Hematopoietic multipotent progenitor cell treated with erythropoietin and hydrocortisone succinate and interleukin-3 and kit ligand, for 15 days (in vitro differentiated cells): ENCODE data around the gene ADCY5.
A peak's percentile ranks its signal among the peaks of the same experiment; 100 is the strongest.
"Not testable (repeated sequence)": the region's sequence is repeated elsewhere in the genome, so short reads cannot be mapped to it uniquely, and the experiment has no call there.

Source experiments
- DNase-seq: peaks from one replicate; pipeline ENCODE4 v3.0.0-alpha.2; 2015; ENCODE audit warnings: low spot score

Gene ADCY5

GRCh38 chr3:123448536-123449101 lies at the start of gene ADCY5:
Gene ADCY5, minus strand, starts transcription at chr3:123449090. Its CDS starts 545 bp downstream, at chr3:123448545.
- DNase-seq = no peak

GRCh38 chr3:123493912-123494311 lies 45.0 kb upstream of the ADCY5 start:
- no peak for DNase-seq

DNA sequence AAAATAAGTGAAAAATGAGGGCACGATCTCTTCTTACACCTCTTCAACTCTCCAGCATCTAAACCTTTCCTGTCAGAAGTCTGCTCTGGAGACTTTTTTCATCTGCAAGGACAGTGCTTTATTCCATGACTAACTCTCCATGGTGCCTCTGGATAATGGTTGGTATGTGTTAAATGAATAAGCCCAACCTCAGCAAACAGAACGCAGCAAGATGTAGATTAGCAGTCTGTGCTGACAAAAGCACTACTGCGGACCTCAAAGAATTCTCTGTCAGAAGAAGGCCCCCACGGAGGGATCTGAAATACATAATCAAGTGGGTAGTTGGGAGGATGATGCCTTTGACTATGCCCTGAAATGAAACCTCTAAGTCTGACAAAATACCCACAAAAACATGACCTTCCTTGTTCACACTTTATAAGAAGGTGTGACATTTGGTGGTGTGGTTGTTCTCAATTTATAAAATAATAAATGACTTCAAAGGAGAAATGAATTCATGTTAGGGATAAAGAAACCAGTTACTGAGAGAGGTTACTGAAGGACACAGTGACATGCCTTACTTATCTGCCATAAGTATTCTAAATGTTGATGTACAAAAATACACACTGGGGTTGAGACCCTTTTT lies 43.2 kb upstream of the ADCY5 start:
- no peak for DNase-seq

DNA sequence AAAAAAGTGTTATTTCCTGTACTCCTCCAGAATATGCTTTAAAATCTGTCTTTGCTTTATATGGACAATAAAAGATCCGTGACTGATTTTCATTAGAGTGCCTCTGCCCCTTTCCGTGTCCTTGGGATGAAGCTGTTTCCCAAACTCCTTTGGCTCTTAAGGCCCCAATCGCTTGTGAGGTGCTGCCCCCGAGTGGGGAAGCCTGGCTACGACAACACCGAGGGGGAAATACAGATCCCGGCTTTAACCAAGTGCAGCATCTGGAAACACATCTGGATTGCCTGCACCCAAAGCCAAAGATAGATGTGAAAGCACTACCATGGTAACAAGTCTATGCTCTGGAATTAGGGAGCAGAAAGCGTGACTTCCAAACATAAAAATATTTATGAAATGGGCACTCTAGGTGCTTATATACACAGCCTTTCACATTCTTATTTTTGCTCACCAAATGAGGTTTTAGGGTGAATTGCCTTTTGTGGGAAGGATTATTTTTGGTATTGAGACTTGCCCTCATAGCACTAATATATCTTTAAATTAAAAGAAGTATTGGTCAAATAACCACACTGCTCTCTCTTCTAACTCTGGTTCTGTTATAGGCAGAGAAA lies 40.6 kb upstream of the ADCY5 start:
- peak; percentile 57 for DNase-seq

DNA sequence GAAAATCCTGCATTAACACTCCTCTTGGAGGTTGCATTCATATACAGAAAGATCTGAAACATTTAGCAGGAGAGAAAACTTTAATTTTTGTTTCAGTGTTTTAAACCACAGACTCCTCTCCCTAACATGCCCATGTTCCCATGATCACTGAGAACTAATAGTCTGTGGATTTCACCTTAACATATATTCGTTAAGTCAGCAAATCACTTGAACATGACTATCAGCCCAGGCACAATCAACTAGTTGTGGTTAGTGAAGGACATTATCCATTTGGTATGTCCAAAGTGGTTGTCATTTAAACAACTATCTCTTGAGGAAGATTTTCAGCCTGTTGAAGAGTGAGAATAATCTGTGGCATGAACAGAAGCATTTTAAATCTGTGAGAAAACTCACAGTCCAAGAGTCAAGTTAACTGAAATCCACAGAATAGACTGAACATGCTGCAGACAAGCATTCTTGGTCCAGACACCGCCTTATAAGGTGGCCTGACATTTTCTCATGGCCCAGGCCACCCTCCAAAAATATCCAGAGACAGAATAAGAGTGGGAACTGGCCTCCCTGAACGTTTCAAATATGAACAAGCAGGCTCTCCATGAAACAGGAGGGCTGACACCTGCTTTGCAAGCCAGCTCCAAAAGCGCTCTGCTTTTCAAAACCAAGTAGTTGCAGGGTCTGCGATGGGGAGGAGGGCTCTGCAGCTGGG lies 39.9 kb upstream of the ADCY5 start:
- no peak for DNase-seq

DNA sequence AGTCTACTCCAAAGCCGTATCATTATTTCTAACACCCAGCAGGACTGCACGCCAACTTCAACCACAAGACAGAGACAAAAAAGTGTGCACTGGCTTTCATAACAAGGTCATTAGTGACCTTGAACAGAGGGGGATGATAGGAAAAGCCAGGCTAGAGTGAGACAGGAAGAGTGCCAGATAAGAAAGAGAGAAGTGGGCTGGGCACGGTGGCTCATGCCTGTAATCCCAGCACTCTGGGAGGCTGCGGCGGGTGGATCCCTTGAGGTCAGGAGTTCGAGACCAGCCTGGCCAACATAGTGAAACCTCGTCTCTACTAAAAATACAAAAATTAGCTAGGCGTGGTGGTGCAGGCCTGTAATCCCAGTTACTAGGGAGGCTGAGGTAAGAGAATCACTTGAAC lies 38.2 kb upstream of the ADCY5 start:
- DNase-seq = not testable (repeated sequence)

DNA sequence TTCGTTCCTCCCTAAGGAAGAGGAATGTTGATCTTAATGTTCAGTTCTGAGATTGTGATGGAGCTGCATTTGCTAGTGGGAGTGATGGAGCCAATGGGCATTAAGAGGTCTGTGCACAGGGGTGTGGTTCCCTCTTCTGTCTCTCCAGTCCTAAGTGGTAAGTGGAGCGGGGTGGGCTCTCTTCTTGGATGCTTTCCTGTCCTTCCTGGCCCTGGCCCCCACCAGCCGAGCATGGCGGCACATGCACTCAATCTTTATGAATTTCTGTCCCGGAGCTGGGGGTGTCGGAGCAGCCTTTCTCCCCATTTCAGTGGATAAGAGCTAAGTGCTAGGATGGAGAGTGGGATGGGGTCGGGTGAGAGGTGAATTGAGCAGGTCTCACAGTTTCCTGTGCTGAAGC lies 37.6 kb upstream of the ADCY5 start:
- no peak for DNase-seq

GRCh38 chr3:123485551-123485950 lies 36.7 kb upstream of the ADCY5 start:
- no peak for DNase-seq

DNA sequence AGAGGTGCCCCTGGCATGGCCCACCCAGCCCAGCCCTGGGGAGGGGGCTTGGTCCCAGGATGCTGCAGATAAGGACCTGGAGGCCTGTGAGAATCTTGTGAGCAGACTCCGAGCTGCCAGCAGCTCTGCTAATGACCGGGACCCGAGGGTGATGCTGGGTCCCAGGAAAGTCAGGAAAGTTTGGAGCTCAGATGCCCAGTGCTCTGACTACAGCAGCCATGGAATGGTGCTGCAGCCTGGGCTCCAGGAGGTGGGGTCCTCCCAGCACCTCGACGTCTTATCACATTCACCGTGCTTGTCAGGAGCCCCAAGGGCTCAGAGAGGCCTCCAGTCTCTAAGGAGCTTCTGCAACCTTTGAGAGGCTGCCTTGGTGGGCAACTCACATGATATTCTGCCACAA lies 34.3 kb upstream of the ADCY5 start:
- no peak for DNase-seq

DNA sequence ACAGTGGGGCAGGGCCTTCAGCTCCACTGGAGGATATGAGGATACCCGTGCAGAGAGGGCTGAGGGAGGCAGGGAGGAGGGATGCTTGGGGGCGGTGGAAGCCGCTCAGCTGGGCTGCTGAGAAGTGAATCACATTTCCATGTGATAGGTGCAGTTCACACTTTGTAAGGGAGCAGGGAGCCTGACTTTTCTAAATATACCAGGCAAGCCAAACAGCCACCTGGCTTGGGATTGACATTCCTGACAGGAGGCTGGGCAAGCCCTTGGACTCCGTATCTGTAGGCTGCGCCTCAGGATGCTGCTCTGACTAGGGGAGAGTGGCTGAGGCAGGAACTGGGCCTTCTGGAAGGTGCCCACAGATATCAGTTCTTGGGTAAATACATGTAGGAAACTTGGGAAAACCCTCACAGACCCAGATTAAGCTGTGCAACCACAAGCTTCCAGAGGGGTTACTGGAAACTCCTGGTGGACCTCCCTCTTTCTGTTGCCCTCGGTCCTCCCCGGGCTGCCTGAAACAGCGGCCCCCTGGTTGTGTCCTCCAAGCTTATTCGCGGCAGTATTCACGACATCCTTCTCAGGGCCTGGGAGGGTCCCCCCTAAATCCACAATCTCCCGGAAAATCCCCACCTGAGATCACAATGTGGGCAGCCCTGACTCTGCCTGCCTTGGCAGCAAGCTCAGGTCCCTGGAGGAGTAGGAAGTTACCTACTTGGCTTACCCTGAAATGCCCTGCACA lies 33.0 kb upstream of the ADCY5 start:
- DNase-seq = no peak

DNA sequence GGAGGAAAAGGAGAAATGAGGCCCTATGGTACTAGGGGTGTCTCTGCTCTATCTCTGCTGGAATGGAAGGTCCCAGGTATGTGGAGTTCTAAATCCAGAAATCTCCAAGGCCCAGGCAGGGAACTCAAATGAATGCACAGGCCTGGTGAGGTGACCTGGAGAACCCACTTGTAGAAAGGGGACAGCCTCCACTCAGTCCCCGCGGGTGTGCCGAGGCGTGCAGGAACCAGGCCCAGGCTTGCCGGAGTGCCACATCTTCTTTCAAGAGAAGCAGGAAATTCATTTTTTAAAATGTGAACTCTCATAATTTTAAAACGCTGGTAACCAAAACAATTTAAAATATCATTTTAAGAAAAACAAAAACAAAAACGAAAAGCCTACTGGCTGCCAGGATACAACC lies 32.2 kb upstream of the ADCY5 start:
- DNase-seq = no peak

GRCh38 chr3:123480428-123480827 lies 31.5 kb upstream of the ADCY5 start:
- DNase-seq = no peak

- DNase-seq = no peak
These were observed 31.0 kb upstream of the ADCY5 start for GRCh38 chr3:123479891-123480290.

DNA sequence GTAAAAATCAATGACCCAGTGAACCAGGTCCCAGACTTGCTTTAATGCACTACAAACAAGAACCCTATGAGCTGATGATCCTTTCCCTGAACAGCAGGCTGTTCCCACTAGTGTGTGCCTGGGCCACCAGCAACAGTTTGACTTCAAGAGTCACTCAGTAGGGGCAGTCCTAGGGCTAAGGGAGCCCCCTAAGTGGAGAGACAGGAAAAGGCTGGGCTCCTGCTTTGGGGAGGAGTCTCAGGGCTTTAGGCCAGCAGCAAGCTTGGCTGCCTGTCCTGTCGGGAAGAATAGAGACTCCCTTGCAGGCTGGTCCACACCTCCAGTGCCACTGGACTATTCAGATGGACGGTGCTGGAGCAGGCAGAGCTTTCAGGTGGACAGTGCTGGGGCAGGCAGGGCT lies 29.4 kb upstream of the ADCY5 start:
- no peak for DNase-seq

GRCh38 chr3:123476967-123477750 lies 28.3 kb upstream of the ADCY5 start:
- no peak for DNase-seq

DNA sequence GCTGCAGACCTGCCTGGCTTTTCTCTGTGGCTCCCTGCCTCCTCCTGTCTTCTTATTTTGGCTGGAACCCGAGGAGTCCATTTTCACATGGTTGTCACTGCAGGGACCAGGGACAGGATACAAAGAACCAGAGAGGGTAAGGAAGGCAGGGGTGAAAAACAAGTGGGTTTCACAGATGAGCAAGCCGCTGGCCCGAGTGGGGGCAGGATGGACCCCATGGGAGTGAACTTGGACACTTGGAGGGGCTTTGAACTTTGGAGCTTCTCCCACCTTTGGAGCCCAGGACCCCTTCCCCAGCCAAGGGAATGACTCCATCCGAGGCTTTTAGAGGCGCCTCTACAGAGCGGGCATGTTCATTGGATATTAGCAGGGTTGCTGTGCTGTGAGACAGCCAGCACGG lies 26.9 kb upstream of the ADCY5 start:
- DNase-seq = no peak

DNA sequence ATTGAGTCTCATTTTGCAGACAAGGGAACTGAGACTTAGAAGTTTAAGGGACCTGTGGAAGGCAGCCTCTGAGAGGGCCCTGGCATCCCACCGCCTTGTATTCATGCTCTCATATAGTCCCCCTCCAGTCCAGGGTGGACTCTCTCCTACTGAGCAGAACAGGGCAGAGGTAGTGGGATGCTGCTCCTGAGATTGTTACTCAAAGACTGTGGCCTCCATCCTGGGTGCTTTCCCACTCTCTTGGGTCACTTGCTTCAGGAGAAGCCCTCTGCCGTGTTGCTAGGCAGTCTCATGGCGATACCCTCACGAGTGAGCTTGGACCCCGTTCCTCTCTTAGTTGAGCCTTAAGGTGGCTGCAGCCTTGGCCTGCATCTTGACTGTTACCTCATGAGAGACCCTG lies 22.2 kb upstream of the ADCY5 start:
- no peak for DNase-seq

GRCh38 chr3:123469323-123469995 lies 20.6 kb upstream of the ADCY5 start:
- DNase-seq = no peak

- DNase-seq = no peak
These were observed 18.2 kb upstream of the ADCY5 start for GRCh38 chr3:123467046-123467445.

GRCh38 chr3:123464211-123464610 lies 15.3 kb upstream of the ADCY5 start:
- DNase-seq = no peak

DNA sequence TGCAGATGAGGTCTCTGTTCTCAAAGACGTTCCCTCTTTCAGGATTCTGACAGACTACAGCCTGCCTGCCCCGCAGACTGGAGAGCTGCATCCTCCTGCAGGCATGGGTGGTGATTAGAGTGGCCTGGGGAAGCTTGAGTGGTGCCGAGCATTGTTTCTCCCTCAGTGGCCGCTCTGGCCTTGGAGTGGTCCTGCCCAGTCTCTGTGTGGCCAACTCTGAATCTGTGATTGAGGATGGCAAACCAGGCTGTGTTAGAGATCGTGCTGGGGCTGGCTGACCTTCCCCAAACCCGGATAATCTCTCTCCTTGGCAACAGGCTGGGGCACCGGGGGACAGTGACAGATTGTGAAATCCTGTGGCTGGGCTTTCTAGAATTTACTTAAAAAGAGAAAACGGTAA lies 11.0 kb upstream of the ADCY5 start:
- no peak for DNase-seq
